Islet of Langerhans (tissue), 1 donor: Measurements from ENCODE around the gene THAP8.
"Not testable (repeated sequence)": the region's sequence is repeated elsewhere in the genome, so short reads cannot be mapped to it uniquely, and the experiment has no call there.

ENCODE experiments used
- FAIRE-seq: peaks from one replicate; lab custom pipeline; 2011; peaks lifted over from hg19 to GRCh38; lab: Jason Lieb, UNC

Gene THAP8

GRCh38 chr19:36068810-36069499, 14.9 kb upstream of the THAP8 start:
- FAIRE-seq, result not testable (repeated sequence)

- no peak for FAIRE-seq
Measured at GRCh38 chr19:36067681-36068080, 13.6 kb upstream of the THAP8 start.

GRCh38 chr19:36064826-36065225, 10.7 kb upstream of the THAP8 start:
- no peak for FAIRE-seq

- no peak for FAIRE-seq
Measured at GRCh38 chr19:36061367-36061766, 7.3 kb upstream of the THAP8 start.

- FAIRE-seq, result no peak
Measured at GRCh38 chr19:36060430-36060829, 6.3 kb upstream of the THAP8 start.

- FAIRE-seq, result no peak
Measured at GRCh38 chr19:36059180-36059910, 5.3 kb upstream of the THAP8 start.

GRCh38 chr19:36058481-36059179, 4.5 kb upstream of the THAP8 start:
- FAIRE-seq, result no peak

- FAIRE-seq, result no peak
Measured at GRCh38 chr19:36054733-36055686, 925 bp upstream of the THAP8 start, which contains the start of gene WDR62. WDR62 (plus strand) TSS chr19:36054897; CDS start chr19:36054972, 75 bp downstream.

- FAIRE-seq, result no peak
Measured at GRCh38 chr19:36051637-36052036, 2.4 kb downstream of the THAP8 start.

GRCh38 chr19:36051236-36051635, 2.8 kb downstream of the THAP8 start:
- no peak for FAIRE-seq

- FAIRE-seq, result no peak
Measured at GRCh38 chr19:36049080-36049698, 4.9 kb downstream of the THAP8 start.

GRCh38 chr19:36047835-36048234, 6.2 kb downstream of the THAP8 start:
- FAIRE-seq, result no peak

GRCh38 chr19:36046443-36047050, 7.5 kb downstream of the THAP8 start:
- FAIRE-seq, result no peak

- FAIRE-seq, result no peak
Measured at GRCh38 chr19:36043952-36044351, 10.1 kb downstream of the THAP8 start.

- FAIRE-seq, result no peak
Measured at GRCh38 chr19:36041831-36042230, 12.3 kb downstream of the THAP8 start.

GRCh38 chr19:36041092-36041491, 13.0 kb downstream of the THAP8 start:
- FAIRE-seq, result not testable (repeated sequence)

- FAIRE-seq, result no peak
Measured at GRCh38 chr19:36040495-36040894, 13.6 kb downstream of the THAP8 start.

- no peak for FAIRE-seq
Measured at GRCh38 chr19:36032251-36033104, 21.6 kb downstream of the THAP8 start, which contains the start of gene CLIP3. CLIP3 (minus strand) TSS chr19:36032873; CDS start chr19:36032357, 516 bp downstream.

- no peak for FAIRE-seq
Measured at GRCh38 chr19:36031308-36031707, 22.8 kb downstream of the THAP8 start.
